ENCODE results near the gene HYPK. TPM values are rescaled to one million over a fixed set of nuclear protein-coding genes. Genes with fewer than 3 reads are reported as not detected.
A peak's percentile ranks its signal among the peaks of the same experiment; 100 is the strongest.

The HYPK gene
- total and polyA plus RNA-seq, 2 of the 8 experiments (the other 6 are each of a cell fraction or from before 2014, with no cell fraction given): 5.4 to 17.6 TPM

DNA sequence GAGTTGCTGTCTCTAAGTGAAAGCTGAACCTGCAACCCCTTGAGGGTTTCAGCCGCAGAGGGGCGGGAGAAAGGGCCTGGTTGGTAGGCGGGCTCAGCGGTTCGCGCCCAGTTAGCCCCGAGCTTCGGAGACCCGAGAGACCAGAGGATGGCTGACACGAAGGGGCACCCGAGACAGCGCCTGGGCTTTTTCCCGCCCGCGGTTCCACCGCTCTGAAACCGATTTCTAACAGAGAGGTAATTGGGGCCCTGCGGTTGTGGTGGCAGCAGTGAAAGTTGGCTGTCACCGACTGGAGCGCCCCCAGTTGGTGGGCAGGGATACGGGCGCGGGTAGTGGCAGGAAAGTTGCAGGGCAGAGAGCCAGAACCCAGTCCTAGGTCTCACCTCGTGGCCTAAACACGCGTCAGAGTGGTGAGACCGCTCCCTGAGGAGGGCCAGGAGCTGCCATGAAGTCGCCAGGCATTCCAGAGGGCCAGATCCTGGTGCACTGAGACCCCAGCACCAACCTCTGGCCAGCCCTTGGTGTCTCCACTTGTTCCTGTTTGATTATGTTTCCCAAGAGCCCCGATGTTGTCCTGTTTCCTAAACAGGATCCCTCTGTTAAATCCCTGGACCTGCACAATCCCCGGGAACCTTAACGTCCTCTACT lies 23.0 kb upstream of the HYPK start:
- Histone ChIP-seq H3K4ac (replicated peaks; ENCODE audit: insufficient read length, low read depth, low read length) (no peak overlapping the region), H3K79me1 (ENCODE audit: low read depth, low read length) (no peaks in the 10 kb centered on the region), H2AK5ac (ENCODE audit: low read depth, low read length) (no peak overlapping the region), H3K56ac (replicated peaks; ENCODE audit: insufficient read length, low read depth, low read length) (no peak overlapping the region), H3K27ac (ENCODE audit: low read depth, low read length) (no peak overlapping the region), H2AFZ (ENCODE audit: low read length) (0 out of 2 replicates have a peak overlapping the region, but pooled peaks have one; percentile 10), H2BK12ac (ENCODE audit: low read depth, low read length) (no peak overlapping the region), H3K36me3 (ENCODE audit: control insufficient read depth in 2 of 4, insufficient read depth in 4 of 4, low read length in 3 of 4) (peaks cover 7 to 17% (median 10%) of the 10 kb centered on the region in 4 experiments), H4K8ac (ENCODE audit: extremely low read depth, insufficient read depth, low read length) (peak overlapping the region; percentile 72; the same call in 1 of the 2 replicates), H3K18ac (ENCODE audit: extremely low read depth, low read length) (peak overlapping the region; percentile 96), H2BK20ac (ENCODE audit: low read length) (no peak overlapping the region), H3K79me2 (ENCODE audit: control insufficient read depth in 1 of 2, insufficient read depth in 2 of 2, low read length in 2 of 2) (no peaks in the 10 kb centered on the region), H2BK5ac (ENCODE audit: low read depth, low read length) (no peak overlapping the region; the same call in 1 of the 2 replicates), H3K14ac (ENCODE audit: insufficient read length) (no peak overlapping the region), H4K20me1 (replicated peaks in 1 of 2; ENCODE audit: control insufficient read depth in 1 of 2, insufficient read depth in 2 of 2, low read length in 2 of 2) (peaks cover 0 to 1% of the 10 kb centered on the region in 2 experiments), H2BK120ac (replicated peaks; ENCODE audit: low read depth, low read length) (no peak overlapping the region), H3K4me1 (replicated peaks in 1 of 4; ENCODE audit: control insufficient read depth in 3 of 4, insufficient read depth in 4 of 4, low read length in 3 of 4) (peaks cover 0 to 12% (median 5%) of the 10 kb centered on the region in 4 experiments; a peak in 5 of 7 replicates), H3K23ac (ENCODE audit: insufficient read length) (no peak overlapping the region), H3K4me3 (ENCODE audit: extremely low read depth in 1 of 4, insufficient read depth in 2 of 4, low read depth in 3 of 4, low read length in 4 of 4) (peak overlapping the region; percentile 51 to 78 (median 71)), H3K27me3 (replicated peaks in 1 of 4; ENCODE audit: control insufficient read depth in 3 of 4, extremely low read depth in 1 of 4, insufficient read depth in 3 of 4, low read length in 3 of 4) (peaks cover 0 to 2% (median 0%) of the 10 kb centered on the region in 4 experiments; a peak in 2 of 7 replicates), H2BK15ac (ENCODE audit: low read length) (peak overlapping the region; percentile 99), H3K23me2 (ENCODE audit: low read depth, low read length) (peaks cover 12% of the 10 kb centered on the region), H3K4me2 (ENCODE audit: insufficient read depth in 1 of 2, low read depth in 2 of 2, low read length in 2 of 2) (peak overlapping the region; percentile 83 to 98), H3K9me3 (ENCODE audit: insufficient read depth in 2 of 2, low read depth in 1 of 2, low read length in 1 of 2) (no peaks in the 10 kb centered on the region), H3K9ac (replicated peaks in 1 of 4; ENCODE audit: extremely low read depth in 1 of 4, low read depth in 3 of 4, low read length in 3 of 4) (peak overlapping the region in 2 of 4 experiments; percentile 25 to 38; a peak in 3 of 7 replicates), H4K91ac (replicated peaks; ENCODE audit: insufficient read length, low read length) (no peak overlapping the region), H4K5ac (ENCODE audit: insufficient read length, low read depth, low read length) (no peak overlapping the region)
- ChIA-PET CTCF (ENCODE audit: partially characterized antibody) (interaction anchor here (0.8 to 4.8 kb wide), 10 partner anchors 9 to 262 kb away, joined by 3 to 50 read pairs (median 5); partner anchors contain the start of genes HYPK, SERF2 and SERINC4), POLR2A (ENCODE audit: partially characterized antibody) (interaction anchor here (1.0 to 4.8 kb wide), 7 partner anchors 8 to 103 kb away, joined by 3 to 54 read pairs (median 10); partner anchors contain the start of genes HYPK, MFAP1, SERF2 and SERINC4)
- peak in 1 of 2 experiments; percentile 90 for DNase-seq (ENCODE audit: low read depth in 1 of 2, low spot score in 2 of 2)
- FAIRE-seq: no peak
- 9% methylated on average over 31 of the region's 31 CpGs; no CpG with 5 or more reads in 1 of the 2 experiments for WGBS, 2 experiments (ENCODE audit: extremely low coverage in 1 of 2, insufficient coverage in 1 of 2, insufficient read length in 1 of 2, insufficient replicate concordance in 2 of 2, low coverage in 1 of 2, low lambda C conversion rate in 2 of 2, missing lambda C conversion rate in 1 of 2)
- TF ChIP-seq POU5F1 (IDR thresholded peaks at IDR 0.05; ENCODE audit: low read depth, low read length) (no peak), HDAC2 (IDR thresholded peaks at IDR 0.05; ENCODE audit: borderline replicate concordance in 1 of 2, low read depth in 2 of 2, low read length in 2 of 2) (peak in 1 of 2 experiments; percentile 29; a peak in 2 of 4 replicates), TAF7 (optimal IDR thresholded peaks at IDR 0.05; ENCODE audit: borderline replicate concordance, low read depth, low read length) (no peak), SP4 (IDR thresholded peaks at IDR 0.05; ENCODE audit: low read length) (no peak; the same call in 1 of the 2 replicates), CTBP2 (IDR thresholded peaks at IDR 0.05; ENCODE audit: borderline replicate concordance, insufficient read depth, insufficient read length, low read length) (peak; percentile 49)
- TF ChIP-seq, protein P1, sequence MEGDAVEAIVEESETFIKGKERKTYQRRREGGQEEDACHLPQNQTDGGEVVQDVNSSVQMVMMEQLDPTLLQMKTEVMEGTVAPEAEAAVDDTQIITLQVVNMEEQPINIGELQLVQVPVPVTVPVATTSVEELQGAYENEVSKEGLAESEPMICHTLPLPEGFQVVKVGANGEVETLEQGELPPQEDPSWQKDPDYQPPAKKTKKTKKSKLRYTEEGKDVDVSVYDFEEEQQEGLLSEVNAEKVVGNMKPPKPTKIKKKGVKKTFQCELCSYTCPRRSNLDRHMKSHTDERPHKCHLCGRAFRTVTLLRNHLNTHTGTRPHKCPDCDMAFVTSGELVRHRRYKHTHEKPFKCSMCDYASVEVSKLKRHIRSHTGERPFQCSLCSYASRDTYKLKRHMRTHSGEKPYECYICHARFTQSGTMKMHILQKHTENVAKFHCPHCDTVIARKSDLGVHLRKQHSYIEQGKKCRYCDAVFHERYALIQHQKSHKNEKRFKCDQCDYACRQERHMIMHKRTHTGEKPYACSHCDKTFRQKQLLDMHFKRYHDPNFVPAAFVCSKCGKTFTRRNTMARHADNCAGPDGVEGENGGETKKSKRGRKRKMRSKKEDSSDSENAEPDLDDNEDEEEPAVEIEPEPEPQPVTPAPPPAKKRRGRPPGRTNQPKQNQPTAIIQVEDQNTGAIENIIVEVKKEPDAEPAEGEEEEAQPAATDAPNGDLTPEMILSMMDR (IDR thresholded peaks at IDR 0.05; ENCODE audit: control extremely low read depth in 1 of 3, insufficient read depth in 1 of 3, low read depth in 1 of 3, low read length in 3 of 3): peak; percentile 68 to 92 (median 85)
- TF ChIP-seq, protein P2, sequence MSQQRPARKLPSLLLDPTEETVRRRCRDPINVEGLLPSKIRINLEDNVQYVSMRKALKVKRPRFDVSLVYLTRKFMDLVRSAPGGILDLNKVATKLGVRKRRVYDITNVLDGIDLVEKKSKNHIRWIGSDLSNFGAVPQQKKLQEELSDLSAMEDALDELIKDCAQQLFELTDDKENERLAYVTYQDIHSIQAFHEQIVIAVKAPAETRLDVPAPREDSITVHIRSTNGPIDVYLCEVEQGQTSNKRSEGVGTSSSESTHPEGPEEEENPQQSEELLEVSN (IDR thresholded peaks at IDR 0.05): peak; percentile 80
